Panc1 (cell line): ENCODE measurements around the gene NUBP1. TPM values are rescaled to one million over a fixed set of nuclear protein-coding genes. Genes with fewer than 3 reads are reported as not detected.
"Not testable (repeated sequence)": the region's sequence is repeated elsewhere in the genome, so short reads cannot be mapped to it uniquely, and the experiment has no call there.

ENCODE experiments used
- ATAC-seq: fragments of 200-7000 bp; cut with Tn5 transposase; 2 replicates; pipeline ENCODE4 v1.9.1; 2020; ENCODE audit warnings: mild to moderate bottlenecking, moderate library complexity
- BruUV-seq: library from RNA; stranded (reverse); fragments of 400-500 nt; replicated peaks from 2 replicates; lab custom pipeline; 2021; lab: Mats Ljungman, UMichigan
- CTCF ChIA-PET: fragments of 300-600 bp; sonication (Branson Sonifier 250); formaldehyde crosslinking; loops from one replicate; lab custom pipeline; 2022; ENCODE audit warnings: antibody characterized with exemption; lab: Charles Lee
- POLR2A ChIA-PET: fragments of 300-600 bp; sonication (Branson Sonifier 250); formaldehyde crosslinking; loops from one replicate; lab custom pipeline; 2022; ENCODE audit warnings: antibody characterized with exemption; lab: Charles Lee
- DNase-seq: peaks from one replicate; pipeline ENCODE4 v3.0.0-alpha.2; 2010; ENCODE audit warnings: low read depth, low spot score
- H3K27ac ChIP-seq: 2 replicates; pipeline ENCODE4 v1.5.1; 2011; ENCODE audit warnings: mild to moderate bottlenecking, low read length, inconsistent platforms
- H3K27me3 ChIP-seq: fragments of 200-500 bp; sonication (Bioruptor generic); 2 replicates; pipeline ENCODE4 v1.6.0; 2014; ENCODE audit warnings: low read length, inconsistent platforms; ENCODE audit not compliant: control insufficient read depth, insufficient read depth
- H3K36me3 ChIP-seq: fragments of 200-500 bp; sonication (Bioruptor generic); 2 replicates; pipeline ENCODE4 v1.5.1; 2014; ENCODE audit warnings: inconsistent platforms, mild to moderate bottlenecking, low read length, moderate library complexity; ENCODE audit not compliant: control insufficient read depth, insufficient read depth
- H3K4me1 ChIP-seq: 2 replicates; pipeline ENCODE4 v1.5.1; 2011; ENCODE audit warnings: inconsistent platforms, mild to moderate bottlenecking, low read length, moderate library complexity; ENCODE audit not compliant: control insufficient read depth, insufficient read depth
- H3K4me3 ChIP-seq, 2 experiments: 2 replicates each; pipeline ENCODE4 v1.5.1; 2011 to 2012; ENCODE audit warnings: low read depth in 2 of 2, low read length in 2 of 2, mild to moderate bottlenecking in 2 of 2, inconsistent platforms in 1 of 2, moderate library complexity in 1 of 2
- H3K9me3 ChIP-seq: fragments of 200-500 bp; sonication (Bioruptor generic); 2 replicates; pipeline ENCODE4 v1.5.1; 2014; ENCODE audit warnings: low read depth, mild to moderate bottlenecking, inconsistent platforms, low read length, moderate library complexity; ENCODE audit not compliant: control insufficient read depth, insufficient read depth
- POLR2AphosphoS5 ChIP-seq: IDR thresholded peaks from 2 replicates; pipeline ENCODE4 v1.6.1; 2012; ENCODE audit warnings: mild to moderate bottlenecking, low read depth, low read length, moderate library complexity
- SIN3A ChIP-seq: IDR thresholded peaks from 2 replicates; pipeline ENCODE4 v1.6.1; 2012; ENCODE audit warnings: low read depth, mild to moderate bottlenecking, low read length, moderate library complexity, borderline replicate concordance; ENCODE audit not compliant: insufficient read depth
- TCF7L2 ChIP-seq: IDR thresholded peaks from 2 replicates; pipeline ENCODE4 v1.6.1; 2011; ENCODE audit warnings: mild to moderate bottlenecking, low read depth, low read length, inconsistent platforms
- in situ Hi-C: cut with HindIII; loops from 2 replicates; pipeline ENCODE4 v1.10.0; 2016; ENCODE audit warnings: low sequenced_read_pairs, low pct_unique_long_range_greater_than_20kb
- intact Hi-C: fragments of 100-400 bp; cut with micrococcal nuclease; formaldehyde crosslinking; loops from one replicate; pipeline ENCODE4 v1.10.0; 2022; ENCODE audit not compliant: unreplicated experiment
- total RNA-seq: library from RNA; stranded (reverse); gene quantifications from one replicate; pipeline ENCODE4 v1.2.1, GENCODE V29; 2021; ENCODE audit not compliant: unreplicated experiment
- TF ChIP-seq, protein P1 (sequence below), 2 experiments: IDR thresholded peaks; 2 replicates each; pipeline ENCODE4 v1.6.1; 2011 to 2012; ENCODE audit warnings: low read depth in 2 of 2, control low read depth in 1 of 2, low read length in 1 of 2, mild to moderate bottlenecking in 1 of 2, moderate library complexity in 1 of 2; ENCODE audit not compliant: insufficient read depth in 1 of 2
- TF ChIP-seq, protein P2 (sequence below): fragments of 450-650 bp; IDR thresholded peaks from 2 replicates; pipeline ENCODE4 v1.5.1; 2017; ENCODE audit warnings: mild to moderate bottlenecking

Gene NUBP1
- total RNA-seq, 1 experiment from 2014 or later: 27.5 TPM

DNA sequence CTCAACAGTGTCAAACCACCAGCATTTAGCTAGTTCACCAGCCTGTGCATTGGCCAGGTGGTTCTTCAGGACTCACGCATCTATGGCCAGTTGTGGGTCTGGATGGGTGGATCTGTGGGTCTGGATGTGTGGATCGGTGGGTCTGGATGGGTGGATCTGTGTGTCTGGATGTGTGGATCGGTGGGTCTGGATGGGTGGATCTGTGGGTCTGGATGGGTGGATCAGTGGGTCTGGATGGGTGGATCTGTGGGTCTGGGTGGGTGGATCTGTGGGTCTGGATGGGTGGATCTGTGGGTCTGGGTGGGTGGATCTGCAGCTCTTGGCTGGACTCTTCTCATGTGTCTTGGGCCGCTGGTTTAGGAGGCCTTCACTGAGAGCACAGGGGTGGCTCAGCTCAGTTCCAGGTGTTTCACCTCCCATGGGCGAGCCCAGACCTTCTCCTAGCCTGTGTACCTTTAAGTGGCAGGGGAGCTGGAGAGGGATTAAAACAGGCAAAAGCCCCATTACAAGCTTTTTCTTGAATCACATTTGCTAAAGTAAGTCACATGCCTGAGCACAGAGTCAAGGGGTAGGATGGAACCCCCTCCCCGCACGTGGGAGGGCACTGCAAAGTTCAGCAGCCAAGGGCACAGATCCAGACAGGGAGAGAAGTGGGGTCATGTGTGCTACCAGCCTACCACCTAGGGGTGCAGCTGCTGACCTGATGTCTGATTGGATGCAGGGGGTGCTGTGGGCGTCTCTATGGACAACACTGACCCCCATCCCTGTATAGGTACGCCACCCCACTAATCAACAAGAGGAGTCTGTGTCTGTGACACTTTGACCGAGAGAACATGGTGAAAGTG is 3.4 kb upstream of the NUBP1 start:
- no peak for DNase-seq
- POLR2A ChIA-PET: no interaction called here
- intact Hi-C loops (loop anchor here (5.0 to 10.0 kb wide), 2 partner anchors 182 to 425 kb away; no protein-coding TSS in a partner anchor), in situ Hi-C loops (no loop called here)
- Histone ChIP-seq H3K27ac (no peak overlapping the region), H3K27me3 (no peaks in the 10 kb centered on the region), H3K4me1 (peaks cover 28% of the 10 kb centered on the region), H3K36me3 (no peaks in the 10 kb centered on the region), H3K9me3 (no peaks in the 10 kb centered on the region), H3K4me3 (no peak overlapping the region)
- CTCF ChIA-PET: no interaction called here
- no peak for ATAC-seq
- TF ChIP-seq, protein P1, sequence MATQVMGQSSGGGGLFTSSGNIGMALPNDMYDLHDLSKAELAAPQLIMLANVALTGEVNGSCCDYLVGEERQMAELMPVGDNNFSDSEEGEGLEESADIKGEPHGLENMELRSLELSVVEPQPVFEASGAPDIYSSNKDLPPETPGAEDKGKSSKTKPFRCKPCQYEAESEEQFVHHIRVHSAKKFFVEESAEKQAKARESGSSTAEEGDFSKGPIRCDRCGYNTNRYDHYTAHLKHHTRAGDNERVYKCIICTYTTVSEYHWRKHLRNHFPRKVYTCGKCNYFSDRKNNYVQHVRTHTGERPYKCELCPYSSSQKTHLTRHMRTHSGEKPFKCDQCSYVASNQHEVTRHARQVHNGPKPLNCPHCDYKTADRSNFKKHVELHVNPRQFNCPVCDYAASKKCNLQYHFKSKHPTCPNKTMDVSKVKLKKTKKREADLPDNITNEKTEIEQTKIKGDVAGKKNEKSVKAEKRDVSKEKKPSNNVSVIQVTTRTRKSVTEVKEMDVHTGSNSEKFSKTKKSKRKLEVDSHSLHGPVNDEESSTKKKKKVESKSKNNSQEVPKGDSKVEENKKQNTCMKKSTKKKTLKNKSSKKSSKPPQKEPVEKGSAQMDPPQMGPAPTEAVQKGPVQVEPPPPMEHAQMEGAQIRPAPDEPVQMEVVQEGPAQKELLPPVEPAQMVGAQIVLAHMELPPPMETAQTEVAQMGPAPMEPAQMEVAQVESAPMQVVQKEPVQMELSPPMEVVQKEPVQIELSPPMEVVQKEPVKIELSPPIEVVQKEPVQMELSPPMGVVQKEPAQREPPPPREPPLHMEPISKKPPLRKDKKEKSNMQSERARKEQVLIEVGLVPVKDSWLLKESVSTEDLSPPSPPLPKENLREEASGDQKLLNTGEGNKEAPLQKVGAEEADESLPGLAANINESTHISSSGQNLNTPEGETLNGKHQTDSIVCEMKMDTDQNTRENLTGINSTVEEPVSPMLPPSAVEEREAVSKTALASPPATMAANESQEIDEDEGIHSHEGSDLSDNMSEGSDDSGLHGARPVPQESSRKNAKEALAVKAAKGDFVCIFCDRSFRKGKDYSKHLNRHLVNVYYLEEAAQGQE (IDR thresholded peaks at IDR 0.05; ENCODE audit: insufficient read depth in 1 of 2, low read depth in 2 of 2, low read length in 1 of 2): no peak
- TF ChIP-seq TCF7L2 (no peak), SIN3A (no peak), POLR2AphosphoS5 (no peak)
- TF ChIP-seq, protein P2, sequence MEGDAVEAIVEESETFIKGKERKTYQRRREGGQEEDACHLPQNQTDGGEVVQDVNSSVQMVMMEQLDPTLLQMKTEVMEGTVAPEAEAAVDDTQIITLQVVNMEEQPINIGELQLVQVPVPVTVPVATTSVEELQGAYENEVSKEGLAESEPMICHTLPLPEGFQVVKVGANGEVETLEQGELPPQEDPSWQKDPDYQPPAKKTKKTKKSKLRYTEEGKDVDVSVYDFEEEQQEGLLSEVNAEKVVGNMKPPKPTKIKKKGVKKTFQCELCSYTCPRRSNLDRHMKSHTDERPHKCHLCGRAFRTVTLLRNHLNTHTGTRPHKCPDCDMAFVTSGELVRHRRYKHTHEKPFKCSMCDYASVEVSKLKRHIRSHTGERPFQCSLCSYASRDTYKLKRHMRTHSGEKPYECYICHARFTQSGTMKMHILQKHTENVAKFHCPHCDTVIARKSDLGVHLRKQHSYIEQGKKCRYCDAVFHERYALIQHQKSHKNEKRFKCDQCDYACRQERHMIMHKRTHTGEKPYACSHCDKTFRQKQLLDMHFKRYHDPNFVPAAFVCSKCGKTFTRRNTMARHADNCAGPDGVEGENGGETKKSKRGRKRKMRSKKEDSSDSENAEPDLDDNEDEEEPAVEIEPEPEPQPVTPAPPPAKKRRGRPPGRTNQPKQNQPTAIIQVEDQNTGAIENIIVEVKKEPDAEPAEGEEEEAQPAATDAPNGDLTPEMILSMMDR: no peak
- BruUV-seq: no TSS peak

DNA sequence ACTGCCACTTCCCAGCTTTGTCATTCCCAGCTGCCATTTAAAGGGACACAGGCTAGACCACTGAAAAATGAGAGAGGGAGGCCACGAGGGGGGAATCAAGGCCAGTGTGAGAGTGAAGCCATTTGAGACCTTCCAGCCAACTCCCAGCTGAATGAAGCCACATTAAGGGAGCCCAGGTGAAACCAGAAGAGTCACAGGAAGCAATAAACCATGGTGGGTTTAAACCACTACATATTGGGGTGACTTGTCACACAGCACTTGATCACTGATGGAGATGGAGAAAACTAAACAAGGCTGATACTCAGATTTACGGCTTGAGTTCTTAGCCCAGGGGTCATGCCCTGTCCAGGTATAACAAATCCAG is 2.8 kb upstream of the NUBP1 start:
- no TSS peak for BruUV-seq
- H3K36me3 ChIP-seq: no peaks in the 10 kb centered on the region
- no peaks in the 10 kb centered on the region for H3K27me3 ChIP-seq
- no peak overlapping the region for H3K27ac ChIP-seq
- ChIA-PET POLR2A (no interaction called here), CTCF (interaction anchor here (0.6 kb wide), 1 partner anchor 177 kb away, joined by 8 read pairs; no protein-coding TSS in a partner anchor)
- no peak overlapping the region for H3K4me3 ChIP-seq
- no peaks in the 10 kb centered on the region for H3K9me3 ChIP-seq
- DNase-seq (no peak), ATAC-seq (no peak)
- intact Hi-C loops: no loop called here
- H3K4me1 ChIP-seq: peaks cover 28% of the 10 kb centered on the region
- TF ChIP-seq POLR2AphosphoS5: no peak
- no peak for TF ChIP-seq SIN3A
- TF ChIP-seq TCF7L2: no peak
- TF ChIP-seq, protein P2: no peak
- TF ChIP-seq, protein P1 (IDR thresholded peaks at IDR 0.05; ENCODE audit: insufficient read depth in 1 of 2, low read depth in 2 of 2, low read length in 1 of 2): no peak
- in situ Hi-C loops: no loop called here

DNA sequence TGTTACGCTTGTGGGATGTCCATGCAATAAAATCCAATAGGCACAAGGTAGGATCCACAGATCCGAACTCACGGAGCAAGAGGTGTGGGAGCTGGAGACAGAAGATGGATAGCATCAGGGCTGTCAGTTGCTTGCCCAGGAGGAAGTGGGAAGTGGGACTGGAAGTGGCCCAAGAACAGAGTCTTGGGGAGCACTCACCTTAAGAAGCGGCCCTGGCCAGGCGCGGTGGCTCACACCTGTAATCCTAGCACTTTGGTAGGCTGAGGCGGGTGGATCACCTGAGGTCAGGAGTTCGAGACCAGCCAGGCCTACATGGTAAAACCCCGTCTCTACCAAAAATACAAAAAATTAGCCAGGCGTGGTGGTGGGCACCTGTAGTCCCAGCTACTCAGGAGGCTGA is 2.4 kb upstream of the NUBP1 start:
- H3K4me3 ChIP-seq, H3K27me3 ChIP-seq, intact Hi-C loops, in situ Hi-C loops, H3K9me3 ChIP-seq, POLR2A ChIA-PET, BruUV-seq, H3K27ac ChIP-seq, H3K36me3 ChIP-seq, DNase-seq, ATAC-seq: not testable (repeated sequence)
- peaks cover 28% of the 10 kb centered on the region for H3K4me1 ChIP-seq
- CTCF ChIA-PET: interaction anchor here (0.6 kb wide), 1 partner anchor 176 kb away, joined by 8 read pairs; no protein-coding TSS in a partner anchor
